ENCODE data around the gene ANKRD1.
"Not testable (repeated sequence)": the region's sequence is repeated elsewhere in the genome, so short reads cannot be mapped to it uniquely, and the experiment has no call there.

ANKRD1 gene

GRCh38 chr10:90912174-90912573, 8.7 kb downstream of the ANKRD1 start:
- no peak for DNase-seq

DNA sequence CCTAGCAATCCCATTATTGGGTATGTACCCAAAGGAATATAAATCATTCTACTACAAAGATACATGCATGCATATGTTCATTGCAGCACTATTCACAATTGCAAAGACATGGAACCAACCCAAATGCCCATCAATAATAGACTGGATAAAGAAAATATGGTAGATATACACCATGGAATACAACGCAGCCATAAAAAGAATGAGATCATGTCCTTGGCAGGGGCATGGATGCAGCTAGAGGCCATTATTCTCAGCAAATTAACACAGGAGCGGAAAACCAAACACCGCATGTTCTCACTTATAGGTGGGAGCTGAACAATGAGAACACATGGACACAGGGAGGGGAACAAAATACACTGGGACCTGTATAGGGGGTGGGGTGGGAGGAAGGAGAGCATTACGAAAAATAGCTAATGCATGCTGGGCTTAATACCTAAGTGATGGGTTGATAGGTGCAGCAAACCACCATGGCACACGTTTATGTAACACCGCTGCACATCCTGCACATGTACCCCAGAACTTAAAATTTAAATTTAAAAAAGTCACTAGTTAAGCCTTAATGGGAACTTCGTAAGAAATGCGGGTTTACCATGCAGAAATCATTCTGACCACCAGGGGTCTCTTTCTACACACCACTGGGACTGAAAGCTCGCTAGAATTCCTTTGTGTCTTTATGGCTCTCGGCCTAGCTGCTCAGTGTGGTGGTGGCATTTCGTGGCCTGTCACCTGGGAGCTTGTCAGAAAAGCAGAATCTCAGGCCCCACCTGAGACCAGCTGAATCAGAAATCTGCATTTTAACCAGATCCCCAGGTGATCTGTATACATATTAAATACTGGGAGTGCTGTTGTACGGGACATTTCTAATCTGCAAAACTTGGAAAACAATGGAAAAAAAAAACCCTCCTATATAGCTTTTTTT, 9.5 kb downstream of the ANKRD1 start:
- DNase-seq = peak; percentile 1 to 17

GRCh38 chr10:90906596-90906995, 14.3 kb downstream of the ANKRD1 start:
- no peak for DNase-seq

- no peak for DNase-seq
Measured at GRCh38 chr10:90905925-90906324, 15.0 kb downstream of the ANKRD1 start.

- not testable (repeated sequence) for DNase-seq
Measured at GRCh38 chr10:90896916-90897315, 24.0 kb downstream of the ANKRD1 start.

DNA sequence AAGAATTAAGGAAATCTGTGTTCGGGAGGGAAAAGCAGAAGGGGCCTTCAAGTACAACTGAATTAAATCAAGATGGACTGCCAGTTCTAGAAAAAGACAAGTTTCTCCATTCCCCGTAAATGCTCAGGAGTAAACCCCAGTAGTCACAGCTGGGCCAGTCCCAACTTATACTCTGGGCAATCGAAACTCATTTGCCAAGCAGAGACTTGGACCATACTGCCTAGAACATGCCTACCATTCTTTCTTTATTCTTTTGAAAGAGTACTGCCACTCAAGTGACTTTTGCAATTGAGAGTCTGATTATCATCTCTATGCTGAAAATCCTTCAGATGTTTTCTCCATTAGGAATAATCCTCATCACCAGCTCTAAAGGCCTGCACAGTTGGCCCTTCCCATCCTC, 27.7 kb downstream of the ANKRD1 start:
- no peak for DNase-seq

DNA sequence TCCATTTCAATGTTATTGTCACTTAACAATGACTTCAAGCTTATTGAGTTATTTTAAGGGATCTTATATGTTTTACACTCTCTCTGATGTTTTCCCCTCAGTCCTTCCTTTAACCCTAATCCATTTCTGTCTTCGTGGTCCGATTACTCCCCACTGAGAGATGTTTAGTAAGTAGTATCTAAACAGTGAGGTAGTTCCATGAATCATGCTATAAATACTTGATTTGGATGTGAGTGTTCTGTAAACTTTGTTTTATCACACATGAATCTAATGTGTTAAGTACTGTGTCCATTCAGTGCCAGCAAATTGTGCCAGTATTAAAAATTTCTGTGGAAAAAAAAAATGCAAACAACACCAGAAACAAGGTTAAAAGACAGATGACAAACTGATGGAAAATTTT, 30.5 kb downstream of the ANKRD1 start:
- no peak for DNase-seq

GRCh38 chr10:90889636-90890035, 31.3 kb downstream of the ANKRD1 start:
- DNase-seq = no peak

GRCh38 chr10:90888387-90888786, 32.5 kb downstream of the ANKRD1 start:
- DNase-seq = no peak

DNA sequence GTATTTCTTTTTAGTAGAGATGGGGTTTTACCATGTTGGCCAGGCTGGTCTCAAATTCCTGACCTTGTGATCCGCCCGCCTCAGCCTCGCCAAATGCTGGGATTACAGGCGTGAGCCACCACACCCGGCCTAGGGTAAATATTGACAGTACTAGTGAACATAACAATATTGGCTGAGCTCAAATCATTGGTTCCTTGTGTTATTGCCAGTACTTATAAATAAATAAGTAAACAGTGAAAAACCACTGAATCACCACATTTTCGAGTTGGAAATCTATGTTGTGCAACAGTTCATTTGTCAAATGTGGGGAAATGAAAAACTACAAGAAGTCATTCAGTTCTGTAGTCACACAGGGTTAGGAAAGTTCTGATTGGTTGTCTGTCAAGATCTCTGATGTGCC, 33.3 kb downstream of the ANKRD1 start:
- DNase-seq = no peak

DNA sequence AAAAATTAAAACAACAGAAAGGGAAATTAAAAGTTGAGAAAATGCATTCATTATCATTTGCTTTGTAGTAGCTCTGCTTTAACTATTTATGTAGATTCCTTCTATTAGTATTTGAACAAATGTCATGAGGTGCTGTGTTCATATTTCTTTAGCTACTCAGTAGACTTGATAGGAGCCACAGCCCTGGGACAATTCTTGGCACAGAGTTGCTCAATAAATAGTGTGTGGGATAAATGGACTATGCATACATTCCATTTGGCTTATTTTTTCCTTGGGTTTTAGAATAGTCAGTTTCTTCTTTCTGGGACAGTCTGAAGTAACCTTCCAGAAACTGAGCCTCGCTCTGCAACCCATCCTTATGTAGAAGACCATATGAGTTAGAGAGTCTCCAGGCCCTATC, 35.7 kb downstream of the ANKRD1 start:
- no peak for DNase-seq

GRCh38 chr10:90884431-90884830, 36.5 kb downstream of the ANKRD1 start:
- DNase-seq = no peak

GRCh38 chr10:90880059-90880719, 40.7 kb downstream of the ANKRD1 start:
- DNase-seq = not testable (repeated sequence)

DNA sequence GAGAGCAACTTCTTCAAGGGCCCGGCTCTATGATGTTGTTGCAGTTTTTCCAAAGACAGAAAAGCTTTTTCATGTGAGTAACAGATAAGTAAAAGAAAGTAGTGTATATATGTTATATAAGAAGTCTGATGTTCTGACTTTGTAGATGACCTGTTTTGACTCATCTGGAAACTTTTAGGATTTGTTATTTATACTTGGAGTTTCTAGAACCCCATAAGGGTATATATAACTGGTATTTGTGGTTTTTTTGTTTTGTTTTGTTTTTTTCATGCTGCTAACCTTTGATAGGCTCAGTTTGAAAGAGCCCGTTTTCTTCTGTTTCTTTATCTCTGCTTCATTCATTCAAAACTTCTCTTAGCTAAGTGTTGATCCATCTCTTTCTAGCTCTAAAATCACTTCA, 41.8 kb downstream of the ANKRD1 start:
- no peak for DNase-seq

DNA sequence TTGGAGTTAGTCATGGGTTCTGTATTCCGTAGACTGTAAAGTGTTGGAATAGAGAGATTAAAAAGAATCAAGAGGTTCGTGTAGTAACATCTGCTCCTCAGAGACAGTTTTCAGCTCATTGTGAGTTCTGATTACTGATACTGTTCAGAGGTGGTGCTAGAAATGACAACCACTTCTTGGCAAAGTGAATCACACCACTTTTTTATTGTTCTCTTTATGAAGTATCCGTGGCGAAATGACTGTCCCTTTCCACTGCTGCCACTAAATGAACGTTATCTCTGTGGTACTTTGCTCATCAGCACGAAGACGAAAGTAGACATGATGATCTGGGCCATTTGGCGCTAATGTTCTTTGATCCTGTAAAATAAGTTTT, 48.3 kb downstream of the ANKRD1 start:
- DNase-seq = no peak

GRCh38 chr10:90871766-90872647, 48.9 kb downstream of the ANKRD1 start, which contains the start of gene RPP30:
RPP30 (plus strand) TSS chr10:90871974; CDS start chr10:90871987, 13 bp downstream.
- peak; percentile 27 to 61 for DNase-seq

- peak; percentile 30 to 40 for DNase-seq
Measured at GRCh38 chr10:90871279-90871765, 49.6 kb downstream of the ANKRD1 start.

- no peak for DNase-seq
Measured at GRCh38 chr10:90866050-90866598, 54.8 kb downstream of the ANKRD1 start.

DNA sequence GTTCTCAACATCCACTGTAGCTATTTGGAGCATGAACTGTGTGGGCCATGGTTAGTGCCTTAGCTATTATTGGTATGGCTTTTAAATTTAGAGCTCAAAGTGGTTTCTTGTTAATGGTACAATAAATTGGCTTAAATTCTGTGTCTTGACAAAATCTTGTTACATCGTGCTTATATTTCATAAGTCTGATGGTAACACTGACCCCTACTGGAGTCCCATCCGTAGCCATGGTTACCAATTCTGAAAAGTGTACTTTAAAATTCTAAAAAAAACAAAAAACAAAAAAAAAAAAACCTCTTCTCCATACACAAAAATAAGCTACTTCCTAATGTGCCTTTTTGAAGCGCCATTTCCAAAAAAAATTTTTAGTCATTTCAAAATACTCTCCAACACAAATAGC, 55.5 kb downstream of the ANKRD1 start:
- DNase-seq = no peak

DNA sequence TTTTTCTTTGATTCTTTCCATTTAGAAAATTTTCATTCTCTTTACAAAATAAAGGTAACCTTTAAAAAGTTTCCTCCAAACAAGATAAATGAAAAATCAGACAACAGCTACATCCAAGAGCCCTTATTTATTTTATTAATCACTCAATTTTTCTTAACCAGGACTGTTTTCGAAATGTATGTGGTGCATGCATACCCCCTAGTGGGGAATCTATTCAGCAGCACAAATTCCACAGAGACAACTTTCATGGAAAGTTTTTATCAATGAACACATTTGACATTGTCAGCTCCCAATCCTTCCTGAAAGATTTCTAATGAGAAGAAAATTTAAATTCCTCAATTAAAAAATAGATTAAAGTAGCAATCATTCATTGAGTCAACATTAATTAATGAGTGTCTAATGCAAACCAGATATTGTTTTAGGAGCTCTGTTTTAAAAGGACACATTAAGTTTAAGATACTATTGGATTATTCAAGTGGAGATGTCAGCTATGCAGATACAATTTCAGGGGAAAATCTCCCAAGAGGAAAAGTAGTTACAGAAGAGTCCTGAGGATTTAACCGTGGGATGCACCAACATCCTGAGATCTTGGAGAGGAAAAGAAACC, 57.9 kb downstream of the ANKRD1 start:
- no peak for DNase-seq

All from NCI-H1930 (cell line).